HEK293 (cell line): ENCODE measurements around the gene PPIL6.

Experiments
- CTCF ChIA-PET: fragments of 350-600 bp; formaldehyde crosslinking; extraction: SDS; loops from one replicate; lab custom pipeline; 2021; ENCODE audit warnings: antibody characterized with exemption; lab: Yijun Ruan, JAX
- POLR2A ChIA-PET: fragments of 300-600 bp; formaldehyde crosslinking; extraction: SDS; loops from one replicate; lab custom pipeline; 2020; ENCODE audit warnings: antibody characterized with exemption, inconsistent platforms; lab: Yijun Ruan, JAX
- H3K27ac ChIP-seq: fragments of 200-500 bp; sonication (Bioruptor generic); 2 replicates; pipeline ENCODE4 v1.5.1; 2014; ENCODE audit warnings: low read depth, low read length, control low read depth, inconsistent platforms; ENCODE audit errors: extremely low read depth
- H3K36me3 ChIP-seq, 2 experiments: fragments of 200-500 bp in 1 of 2; sonication (Bioruptor generic) in 1 of 2; 1 replicate in 1 of 2; 2 replicates in 1 of 2; pipeline ENCODE4 v1.5.1; 2014 to 2017; ENCODE audit warnings: inconsistent platforms in 2 of 2, low read length in 2 of 2; ENCODE audit not compliant: control insufficient read depth in 2 of 2, insufficient read depth in 1 of 2
- H3K4me1 ChIP-seq: fragments of 200-500 bp; sonication (Bioruptor generic); 2 replicates; pipeline ENCODE4 v1.5.1; 2014; ENCODE audit warnings: mild to moderate bottlenecking, low read length, inconsistent platforms; ENCODE audit not compliant: control insufficient read depth, insufficient read depth
- H3K4me3 ChIP-seq: 2 replicates; pipeline ENCODE4 v1.5.1; 2011; ENCODE audit warnings: low read depth, mild to moderate bottlenecking, control low read depth, low read length, moderate library complexity
- H3K9me3 ChIP-seq: fragments of 200-500 bp; sonication (Bioruptor generic); 2 replicates; pipeline ENCODE4 v1.5.1; 2014; ENCODE audit warnings: low read depth, low read length, inconsistent platforms; ENCODE audit not compliant: control insufficient read depth, insufficient read depth
- HIC1 ChIP-seq: fragments of 450-650 bp; formaldehyde crosslinking; IDR thresholded peaks from 2 replicates; pipeline ENCODE4 v1.5.1; 2016; ENCODE audit warnings: missing biosample characterization, missing genetic modification characterization
- MEIS1 ChIP-seq: sonication (generic); formaldehyde crosslinking; IDR thresholded peaks from 2 replicates; pipeline ENCODE4 v1.8.1; 2022; ENCODE audit warnings: missing genetic modification reagents, mild to moderate bottlenecking, borderline replicate concordance
- SCRT2 ChIP-seq: fragments of 450-650 bp; formaldehyde crosslinking; IDR thresholded peaks from 2 replicates; pipeline ENCODE4 v1.5.1; 2016; ENCODE audit warnings: missing biosample characterization, missing genetic modification characterization
- ZBTB8A ChIP-seq: fragments of 450-650 bp; formaldehyde crosslinking; IDR thresholded peaks from 2 replicates; pipeline ENCODE4 v1.5.1; 2016; ENCODE audit warnings: missing biosample characterization, missing genetic modification characterization
- ZNF114 ChIP-seq: fragments of 450-650 bp; formaldehyde crosslinking; IDR thresholded peaks from 2 replicates; pipeline ENCODE4 v1.5.0; 2017; ENCODE audit warnings: missing biosample characterization, missing genetic modification characterization
- ZNF211 ChIP-seq: fragments of 450-650 bp; formaldehyde crosslinking; IDR thresholded peaks from 2 replicates; pipeline ENCODE4 v1.5.1; 2016; ENCODE audit warnings: low read depth, missing biosample characterization, missing genetic modification characterization
- ZNF302 ChIP-seq: fragments of 450-650 bp; formaldehyde crosslinking; IDR thresholded peaks from 2 replicates; pipeline ENCODE4 v1.5.1; 2016; ENCODE audit warnings: missing biosample characterization, missing genetic modification characterization, low read depth
- ZNF324 ChIP-seq: fragments of 450-650 bp; formaldehyde crosslinking; IDR thresholded peaks from 2 replicates; pipeline ENCODE4 v1.5.1; 2016; ENCODE audit warnings: missing biosample characterization, missing genetic modification characterization
- ZNF660 ChIP-seq: fragments of 450-650 bp; IDR thresholded peaks from 2 replicates; pipeline ENCODE4 v1.5.1; 2018; ENCODE audit warnings: missing biosample characterization, mild to moderate bottlenecking, missing genetic modification characterization
- ZNF76 ChIP-seq: fragments of 450-650 bp; formaldehyde crosslinking; IDR thresholded peaks from 2 replicates; pipeline ENCODE4; 2016; ENCODE audit warnings: low read depth, missing biosample characterization, missing genetic modification characterization, borderline replicate concordance
- ZNF768 ChIP-seq: fragments of 450-650 bp; formaldehyde crosslinking; IDR thresholded peaks from 2 replicates; pipeline ENCODE4 v1.5.1; 2018; ENCODE audit warnings: missing biosample characterization, mild to moderate bottlenecking, missing genetic modification characterization
- ZSCAN4 ChIP-seq: fragments of 450-650 bp; formaldehyde crosslinking; IDR thresholded peaks from 2 replicates; pipeline ENCODE4 v1.5.1; 2017; ENCODE audit warnings: missing biosample characterization, missing genetic modification characterization
- TF ChIP-seq, protein P1 (sequence below): fragments of 450-650 bp; IDR thresholded peaks from 2 replicates; pipeline ENCODE4 v1.5.1; 2018; ENCODE audit warnings: missing biosample characterization, mild to moderate bottlenecking, missing genetic modification characterization

The PPIL6 gene

DNA sequence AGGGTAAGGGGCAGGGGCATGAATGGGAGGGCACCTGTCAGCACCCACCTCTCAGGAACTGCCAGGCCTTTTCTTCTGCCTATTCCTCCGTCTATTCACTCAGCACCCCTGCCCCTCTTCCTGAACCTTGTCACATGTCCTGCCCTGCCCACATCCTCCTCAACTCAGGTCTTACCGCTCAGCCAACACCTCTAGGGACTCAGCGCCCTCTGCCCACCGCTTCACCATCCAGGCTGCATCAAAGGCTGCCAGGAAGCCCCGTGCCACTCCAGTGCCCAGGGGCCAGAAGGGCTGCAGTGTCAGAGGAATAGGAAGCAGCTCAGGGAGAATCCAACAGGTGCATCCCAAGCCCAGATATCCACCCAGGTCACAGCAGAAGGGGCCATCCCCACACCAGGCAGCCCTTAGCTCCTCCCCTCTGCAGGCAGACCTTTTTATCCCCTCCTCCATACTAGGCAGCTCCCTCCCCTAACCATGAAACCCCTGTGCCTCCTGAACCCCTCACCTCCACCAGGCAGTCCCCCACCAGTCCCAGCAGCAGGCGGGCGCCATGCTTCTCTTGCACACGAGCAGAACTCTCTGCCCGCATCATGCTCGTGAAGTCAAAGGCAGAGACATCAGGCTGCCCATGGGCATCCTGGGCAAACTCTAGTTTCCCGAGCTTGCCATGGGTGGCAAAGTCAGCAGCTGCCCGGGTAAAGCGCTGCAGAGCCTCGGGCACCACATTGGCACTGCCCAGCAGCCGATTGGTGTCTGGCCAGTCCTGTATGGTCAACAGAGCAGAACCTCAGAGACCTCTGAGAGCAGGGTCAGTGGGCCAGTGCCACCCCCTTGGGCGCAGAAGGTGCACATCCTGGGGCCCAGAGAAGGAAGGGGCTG, 9.6 kb upstream of the PPIL6 start:
- peaks cover 0 to 46% of the 10 kb centered on the region in 2 experiments; a peak in 1 of 3 replicates for H3K36me3 ChIP-seq
- CTCF ChIA-PET, result interaction anchor here (0.6 to 1.0 kb wide), 5 partner anchors 9 to 1470 kb away, joined by 3 to 4 read pairs (median 3); partner anchors contain the start of genes PPIL6 and SMPD2

GRCh38 chr6:109449064-109449794, 8.8 kb upstream of the PPIL6 start:
- H3K36me3 ChIP-seq, result peaks cover 0 to 54% of the 10 kb centered on the region in 2 experiments; a peak in 1 of 3 replicates
- H3K4me1 ChIP-seq, result no peaks in the 10 kb centered on the region
- no peaks in the 10 kb centered on the region for H3K9me3 ChIP-seq
- TF ChIP-seq ZNF660 (tag by site-specific recombination), result no peak
- TF ChIP-seq ZNF302, result no peak
- TF ChIP-seq ZSCAN4 (tag by site-specific recombination), result no peak
- no peak for TF ChIP-seq ZNF324 (tag by site-specific recombination)
- no peak for TF ChIP-seq ZNF768 (tag by site-specific recombination)
- TF ChIP-seq MEIS1 (CRISPR knock-in tag), result no peak
- no peak for TF ChIP-seq ZBTB8A (tag by site-specific recombination)
- TF ChIP-seq ZNF114, result no peak
- TF ChIP-seq ZNF76 (tag by site-specific recombination), result no peak
- POLR2A ChIA-PET, result interaction anchor here (0.6 to 2.8 kb wide), 5 partner anchors 8 to 100 kb away, joined by 3 to 17 read pairs (median 5); partner anchors contain the start of genes PPIL6 and SMPD2
- H3K27ac ChIP-seq, result no peak overlapping the region
- no peak overlapping the region for H3K4me3 ChIP-seq
- CTCF ChIA-PET, result interaction anchor here (0.6 to 1.0 kb wide), 5 partner anchors 7 to 1469 kb away, joined by 3 to 4 read pairs (median 3); partner anchors contain the start of genes PPIL6 and SMPD2

More for the DNA sequence above, 9.6 kb upstream of the PPIL6 start:
- Histone ChIP-seq H3K27ac (no peak overlapping the region), H3K4me1 (no peaks in the 10 kb centered on the region), H3K9me3 (no peaks in the 10 kb centered on the region), H3K4me3 (no peak overlapping the region)
- POLR2A ChIA-PET, result interaction anchor here (0.6 to 2.8 kb wide), 4 partner anchors 9 to 101 kb away, joined by 5 to 17 read pairs (median 6); partner anchors contain the start of genes PPIL6 and SMPD2
- TF ChIP-seq, protein P1, sequence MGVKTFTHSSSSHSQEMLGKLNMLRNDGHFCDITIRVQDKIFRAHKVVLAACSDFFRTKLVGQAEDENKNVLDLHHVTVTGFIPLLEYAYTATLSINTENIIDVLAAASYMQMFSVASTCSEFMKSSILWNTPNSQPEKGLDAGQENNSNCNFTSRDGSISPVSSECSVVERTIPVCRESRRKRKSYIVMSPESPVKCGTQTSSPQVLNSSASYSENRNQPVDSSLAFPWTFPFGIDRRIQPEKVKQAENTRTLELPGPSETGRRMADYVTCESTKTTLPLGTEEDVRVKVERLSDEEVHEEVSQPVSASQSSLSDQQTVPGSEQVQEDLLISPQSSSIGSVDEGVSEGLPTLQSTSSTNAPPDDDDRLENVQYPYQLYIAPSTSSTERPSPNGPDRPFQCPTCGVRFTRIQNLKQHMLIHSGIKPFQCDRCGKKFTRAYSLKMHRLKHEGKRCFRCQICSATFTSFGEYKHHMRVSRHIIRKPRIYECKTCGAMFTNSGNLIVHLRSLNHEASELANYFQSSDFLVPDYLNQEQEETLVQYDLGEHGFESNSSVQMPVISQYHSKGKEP (tag by site-specific recombination), result no peak
- TF ChIP-seq ZNF211 (tag by site-specific recombination) (no peak), HIC1 (tag by site-specific recombination) (peak; percentile 63), SCRT2 (tag by site-specific recombination) (peak; percentile 83)
